ENCODE data around the gene CDCP2.

DNA sequence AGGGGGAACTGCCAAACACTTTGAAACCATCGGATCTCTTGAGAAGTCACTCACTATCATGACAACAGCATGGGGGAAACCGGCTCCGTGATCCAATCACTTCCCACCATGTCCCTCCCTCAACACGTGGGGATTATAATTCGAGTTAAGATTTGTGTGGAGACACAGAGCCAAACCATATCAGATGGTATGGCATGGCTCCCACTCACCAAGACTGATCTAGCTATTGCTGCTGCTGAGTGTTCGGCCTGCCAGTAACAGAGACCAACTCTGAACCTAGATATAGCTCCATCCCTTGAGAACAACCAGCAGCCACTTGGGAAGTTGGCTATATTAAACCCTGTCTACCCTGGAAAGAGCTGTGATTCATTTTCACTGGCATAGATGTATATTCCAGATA, 49.4 kb downstream of the CDCP2 start:
- TF ChIP-seq, protein P1, sequence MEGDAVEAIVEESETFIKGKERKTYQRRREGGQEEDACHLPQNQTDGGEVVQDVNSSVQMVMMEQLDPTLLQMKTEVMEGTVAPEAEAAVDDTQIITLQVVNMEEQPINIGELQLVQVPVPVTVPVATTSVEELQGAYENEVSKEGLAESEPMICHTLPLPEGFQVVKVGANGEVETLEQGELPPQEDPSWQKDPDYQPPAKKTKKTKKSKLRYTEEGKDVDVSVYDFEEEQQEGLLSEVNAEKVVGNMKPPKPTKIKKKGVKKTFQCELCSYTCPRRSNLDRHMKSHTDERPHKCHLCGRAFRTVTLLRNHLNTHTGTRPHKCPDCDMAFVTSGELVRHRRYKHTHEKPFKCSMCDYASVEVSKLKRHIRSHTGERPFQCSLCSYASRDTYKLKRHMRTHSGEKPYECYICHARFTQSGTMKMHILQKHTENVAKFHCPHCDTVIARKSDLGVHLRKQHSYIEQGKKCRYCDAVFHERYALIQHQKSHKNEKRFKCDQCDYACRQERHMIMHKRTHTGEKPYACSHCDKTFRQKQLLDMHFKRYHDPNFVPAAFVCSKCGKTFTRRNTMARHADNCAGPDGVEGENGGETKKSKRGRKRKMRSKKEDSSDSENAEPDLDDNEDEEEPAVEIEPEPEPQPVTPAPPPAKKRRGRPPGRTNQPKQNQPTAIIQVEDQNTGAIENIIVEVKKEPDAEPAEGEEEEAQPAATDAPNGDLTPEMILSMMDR (IDR thresholded peaks at IDR 0.05; ENCODE audit: low read depth, low read length, poor library complexity, severe bottlenecking) = no peak
- no peak for TF ChIP-seq EZH2phosphoT487 (IDR thresholded peaks at IDR 0.05; ENCODE audit: borderline replicate concordance, low read length)
